Measurements from ENCODE around the gene GANAB.

GRCh38 chr11:62611705-62612365 is 34.6 kb downstream of the GANAB start:
- TF ChIP-seq CTCF (IDR thresholded peaks at IDR 0.05) (no peak), POLR2A (IDR thresholded peaks at IDR 0.05) (no peak)

Data from right lobe of liver (tissue), 4 donors.